NCI-H748 treated with DMSO at 0.1 percent for 48 hours (cell line): ENCODE data around the gene SPATA32.
"Not testable (repeated sequence)": the region's sequence is repeated elsewhere in the genome, so short reads cannot be mapped to it uniquely, and the experiment has no call there.

Experiments used
- DNase-seq: peaks from one replicate; lab custom pipeline; 2025; lab: John Stamatoyannopoulos, UW

The SPATA32 gene

DNA sequence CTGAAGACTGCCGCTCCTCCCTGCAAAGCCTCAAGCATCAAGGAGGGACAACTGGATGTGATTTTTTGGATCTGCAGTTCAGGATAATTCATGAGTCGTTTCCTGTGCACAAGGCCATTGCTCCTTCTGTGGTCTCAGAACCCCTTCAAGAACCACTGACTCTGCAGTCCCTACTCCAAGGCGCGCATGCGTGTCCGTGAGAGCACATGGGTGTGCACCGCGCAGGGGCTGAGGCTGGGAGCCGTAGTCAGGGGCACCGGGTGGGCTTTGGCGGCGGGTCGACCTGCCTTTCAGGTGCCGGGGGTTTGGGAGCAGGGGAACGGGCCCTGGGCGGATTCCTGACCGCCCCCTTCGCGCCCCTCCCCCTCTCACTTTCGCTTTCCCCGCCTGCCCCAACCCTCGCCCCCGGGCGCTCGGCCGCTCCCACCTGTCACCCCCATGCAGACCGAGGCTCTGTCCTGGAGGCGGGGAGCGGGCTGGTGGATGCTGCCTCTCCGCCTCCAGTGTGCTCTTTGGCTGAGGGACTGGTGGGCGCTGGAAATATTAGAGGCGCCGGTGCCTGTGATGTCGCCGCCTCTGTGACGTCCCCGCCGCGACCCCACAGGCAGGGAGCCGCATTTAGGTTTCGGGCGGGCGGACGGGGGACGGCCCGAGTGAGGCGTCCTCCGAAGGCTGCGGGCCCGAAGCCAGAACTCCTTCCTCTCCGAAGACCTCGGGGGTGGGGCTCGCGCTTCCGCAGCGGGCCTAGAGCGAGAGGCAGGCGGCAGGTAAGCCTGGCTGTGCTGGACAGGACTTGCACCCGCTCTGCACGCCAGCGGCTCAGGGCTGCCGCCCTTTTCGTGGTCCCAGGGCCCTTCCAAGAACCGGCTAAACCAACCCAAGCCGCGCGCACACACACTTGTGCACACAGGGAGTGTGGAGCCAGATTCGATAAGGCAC, at the start of gene SPATA32:
Gene SPATA32 (minus strand): TSS at position 518 of the 939 bp plus-strand sequence. CDS start 78 bp downstream, at position 440.
- DNase-seq: no peak

GRCh38 chr17:45311401-45311759, 49.5 kb upstream of the SPATA32 start:
- DNase-seq: no peak

DNA sequence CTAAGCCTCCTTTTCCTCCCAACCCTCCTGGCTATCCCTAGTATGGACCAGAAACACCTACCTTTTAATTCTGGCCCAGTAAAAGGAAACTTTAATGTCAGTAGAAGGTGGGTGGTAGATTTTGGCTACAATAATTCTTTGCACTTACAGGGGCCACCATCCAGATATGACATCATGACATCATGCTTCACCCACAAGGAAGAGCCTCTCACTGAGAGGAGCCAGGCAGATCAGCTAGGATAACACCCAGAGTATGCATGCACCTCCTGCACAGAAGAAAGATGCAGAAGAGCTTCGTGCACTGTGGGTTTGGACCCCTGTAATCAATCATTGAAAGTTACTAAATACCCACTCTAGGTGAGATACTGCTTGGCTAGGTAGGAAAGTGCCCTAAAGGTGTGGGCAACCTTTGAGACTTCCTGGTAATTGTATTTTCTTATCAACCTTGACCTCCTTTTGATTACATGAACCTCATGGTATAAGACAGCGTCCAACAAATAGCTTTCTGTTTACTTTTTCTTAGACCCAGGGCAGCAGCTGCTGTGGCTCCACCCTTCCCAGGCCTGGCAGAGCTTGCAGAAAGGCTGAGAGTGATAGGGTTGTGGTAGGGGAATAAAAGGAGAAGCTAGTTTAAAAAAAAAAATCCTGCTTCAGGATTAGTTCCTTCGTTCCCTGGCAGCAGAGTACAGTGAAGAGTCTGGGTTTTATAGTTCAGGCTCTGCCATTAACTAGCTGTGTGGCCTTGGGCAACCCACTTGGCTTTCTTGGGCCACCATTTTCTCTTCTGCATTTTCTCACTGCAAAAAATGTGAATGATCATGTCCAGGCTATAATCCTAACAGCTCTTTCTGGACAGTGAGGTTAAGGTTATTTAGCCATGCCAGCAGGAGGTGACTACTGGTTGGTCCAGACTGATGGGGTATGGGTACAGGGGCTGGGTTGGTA, 48.8 kb upstream of the SPATA32 start:
- DNase-seq: peak; percentile 83

DNA sequence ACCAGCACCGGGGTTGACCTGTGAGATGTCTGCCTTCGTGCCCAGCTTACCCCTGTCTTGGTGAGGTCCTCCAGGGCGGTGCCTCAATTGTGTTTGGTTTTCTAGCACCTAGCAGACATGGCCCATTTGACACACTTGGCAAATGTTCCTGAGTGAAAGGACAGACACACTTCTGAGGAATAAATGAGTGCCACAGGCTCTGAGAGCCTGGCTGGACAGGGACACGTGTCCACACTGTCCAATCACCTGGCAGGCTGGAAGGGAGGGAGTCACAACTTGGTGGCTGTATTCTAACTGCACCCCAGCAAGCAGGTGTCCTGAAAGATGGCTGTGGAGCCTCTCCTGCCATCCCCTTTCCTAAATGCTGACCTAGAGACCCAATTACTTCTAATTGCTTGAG, 47.5 kb upstream of the SPATA32 start:
- DNase-seq: no peak

- DNase-seq: no peak
Observed at GRCh38 chr17:45308840-45309239, 46.9 kb upstream of the SPATA32 start.

GRCh38 chr17:45308016-45308365, 46.1 kb upstream of the SPATA32 start:
- DNase-seq: no peak

DNA sequence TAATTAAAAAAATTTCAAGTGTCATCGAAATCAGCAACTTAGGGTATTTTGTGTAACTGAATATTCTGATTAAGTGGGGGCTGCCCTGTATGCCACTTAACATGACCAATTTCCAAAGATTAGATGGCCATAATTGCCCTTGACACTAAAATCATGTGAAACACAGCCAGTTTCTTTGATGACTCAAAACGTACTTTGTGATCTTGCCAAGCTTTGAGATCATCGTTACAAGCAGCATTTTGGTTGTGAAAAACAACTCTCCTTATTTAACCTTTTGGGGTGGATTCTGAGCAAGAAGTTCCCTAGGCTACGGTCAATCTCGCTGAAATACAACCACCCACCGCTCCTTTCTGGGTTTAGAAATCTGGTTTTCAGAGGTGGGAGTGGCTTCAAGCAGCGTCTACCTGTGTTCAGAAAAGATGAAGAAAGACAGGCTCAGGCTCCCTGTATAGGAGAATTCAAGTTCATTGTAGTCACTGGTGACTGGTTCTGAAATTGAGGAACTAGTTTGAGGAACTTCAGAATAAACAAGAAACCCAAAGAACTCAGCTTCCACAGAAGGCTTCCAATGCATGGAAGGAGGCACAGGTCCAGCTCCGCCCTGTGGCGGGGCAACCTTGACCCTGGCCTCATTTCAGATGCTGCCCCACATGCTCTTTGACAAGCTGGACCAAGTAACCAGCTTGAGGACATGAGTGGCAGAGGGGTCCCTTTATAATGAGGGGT, 45.6 kb upstream of the SPATA32 start:
- DNase-seq: no peak

GRCh38 chr17:45306623-45307022, 44.7 kb upstream of the SPATA32 start:
- no peak for DNase-seq

DNA sequence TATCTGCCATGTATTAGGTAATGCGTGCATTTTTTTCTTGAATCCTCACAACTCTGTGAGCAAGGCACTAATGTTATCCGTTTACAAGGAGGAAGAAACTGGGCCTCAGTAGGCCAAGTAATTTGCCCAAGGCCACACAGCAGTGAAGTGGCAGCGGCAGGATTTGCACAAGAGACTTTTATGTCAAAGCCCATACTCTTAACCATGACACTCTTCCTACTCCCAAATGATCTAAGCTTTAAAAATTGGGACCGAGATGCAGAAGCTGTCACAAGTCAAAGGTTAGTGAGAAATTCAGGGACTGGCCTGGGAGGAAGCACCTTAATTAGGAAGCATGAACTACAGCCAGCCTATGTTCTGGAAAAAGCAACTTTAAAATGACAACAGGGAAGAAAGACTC, 44.2 kb upstream of the SPATA32 start:
- no peak for DNase-seq

GRCh38 chr17:45305530-45306087, 43.7 kb upstream of the SPATA32 start:
- DNase-seq: no peak

- no peak for DNase-seq
Observed at GRCh38 chr17:45302649-45303173, 40.8 kb upstream of the SPATA32 start.

DNA sequence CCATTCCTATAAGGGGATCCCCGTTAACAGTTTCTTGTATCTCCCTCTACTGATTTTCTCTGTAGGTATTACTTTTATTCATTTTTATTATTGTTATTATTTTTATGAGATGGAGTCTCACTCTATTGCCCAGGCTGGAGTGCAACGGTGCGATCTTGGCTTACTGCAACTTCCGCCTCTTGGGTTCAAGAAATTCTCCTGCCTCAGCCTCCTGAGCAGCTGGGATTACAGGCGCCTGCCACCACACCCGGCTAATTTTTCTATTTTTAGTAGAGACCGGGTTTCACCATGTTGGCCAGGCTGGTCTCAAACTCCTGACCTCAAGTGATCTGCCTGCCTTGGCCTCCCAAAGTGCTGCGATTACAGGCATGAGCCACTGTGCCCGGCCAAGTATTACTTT, 40.3 kb upstream of the SPATA32 start:
- DNase-seq: not testable (repeated sequence)

DNA sequence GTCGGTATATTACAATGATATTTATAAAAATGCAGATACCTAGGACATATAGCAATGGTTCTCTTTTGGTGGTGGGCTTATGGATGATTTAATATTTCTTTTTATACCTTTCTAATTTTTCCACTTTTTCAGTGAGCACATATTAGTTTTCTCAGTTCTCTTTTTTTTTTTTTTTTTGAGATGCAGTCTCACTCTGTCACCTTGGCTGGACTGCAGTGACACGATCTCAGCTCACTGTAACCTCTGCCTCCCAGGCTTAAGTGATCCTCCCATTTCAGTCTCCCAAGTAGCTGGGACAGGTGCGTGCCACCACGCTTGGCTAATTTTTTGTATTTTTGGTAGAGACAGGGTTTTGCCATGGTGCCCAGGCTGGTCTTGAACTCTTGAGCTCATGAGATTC, 39.8 kb upstream of the SPATA32 start:
- DNase-seq: no peak

GRCh38 chr17:45300060-45300751, 38.3 kb upstream of the SPATA32 start:
- DNase-seq: no peak

- DNase-seq: no peak
Observed at GRCh38 chr17:45299361-45299760, 37.5 kb upstream of the SPATA32 start.

GRCh38 chr17:45298546-45299285, 36.8 kb upstream of the SPATA32 start:
- DNase-seq: no peak

- no peak for DNase-seq
Observed at GRCh38 chr17:45296833-45297124, 34.9 kb upstream of the SPATA32 start.

- DNase-seq: no peak
Observed at GRCh38 chr17:45296003-45296832, 34.3 kb upstream of the SPATA32 start.

DNA sequence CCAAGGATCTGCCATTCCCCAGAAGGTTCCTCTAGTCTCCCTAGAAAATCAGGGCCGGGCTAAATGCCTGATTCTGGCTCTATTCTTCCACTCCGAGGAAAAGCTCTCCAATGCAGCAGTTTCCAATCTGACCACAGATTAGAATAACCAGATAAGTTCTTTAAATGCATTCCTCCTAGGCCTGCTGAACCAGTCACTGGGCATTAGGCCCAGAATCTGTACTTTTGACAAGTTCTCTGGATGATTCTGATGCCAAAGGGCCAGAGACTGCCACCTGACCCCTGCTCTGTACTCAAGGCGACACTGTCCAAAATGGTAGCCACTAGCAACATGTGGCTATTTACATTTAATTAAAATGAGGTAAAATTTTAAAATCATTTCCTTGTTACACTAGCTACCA, 32.6 kb upstream of the SPATA32 start:
- no peak for DNase-seq
